D721Med (cell line): ENCODE measurements around the gene HDLBP.

Source experiments
- DNase-seq: peaks from one replicate; pipeline ENCODE4 v3.0.0; 2011; ENCODE audit warnings: low spot score; ENCODE audit not compliant: insufficient read length
- FAIRE-seq: peaks from 2 replicates; lab custom pipeline; 2011; peaks lifted over from hg19 to GRCh38; lab: Jason Lieb, UNC
- TF ChIP-seq, protein P1 (sequence below): IDR thresholded peaks from 2 replicates; pipeline ENCODE4 v1.5.1; 2012; ENCODE audit warnings: mild to moderate bottlenecking, control low read depth; ENCODE audit not compliant: insufficient read depth; ENCODE audit errors: missing control alignments

HDLBP gene

DNA sequence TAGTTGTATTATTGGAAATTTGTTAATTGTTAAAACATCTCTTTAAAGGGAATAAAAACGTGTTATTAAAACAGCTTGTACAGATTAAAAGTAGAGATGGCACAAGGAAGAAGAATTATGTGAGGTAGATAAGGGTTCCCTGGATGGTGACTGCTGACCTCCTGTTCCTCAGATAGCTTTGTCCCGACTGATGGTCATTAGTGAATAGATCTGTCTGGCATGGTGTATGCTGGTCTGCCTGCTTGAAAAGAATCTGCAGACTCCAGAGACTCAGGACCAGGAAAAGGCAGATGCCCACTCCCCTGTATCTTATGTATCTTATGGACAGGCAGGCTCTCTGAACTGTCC is 35.0 kb upstream of the HDLBP start:
- FAIRE-seq (no peak), DNase-seq (no peak)
- TF ChIP-seq, protein P1, sequence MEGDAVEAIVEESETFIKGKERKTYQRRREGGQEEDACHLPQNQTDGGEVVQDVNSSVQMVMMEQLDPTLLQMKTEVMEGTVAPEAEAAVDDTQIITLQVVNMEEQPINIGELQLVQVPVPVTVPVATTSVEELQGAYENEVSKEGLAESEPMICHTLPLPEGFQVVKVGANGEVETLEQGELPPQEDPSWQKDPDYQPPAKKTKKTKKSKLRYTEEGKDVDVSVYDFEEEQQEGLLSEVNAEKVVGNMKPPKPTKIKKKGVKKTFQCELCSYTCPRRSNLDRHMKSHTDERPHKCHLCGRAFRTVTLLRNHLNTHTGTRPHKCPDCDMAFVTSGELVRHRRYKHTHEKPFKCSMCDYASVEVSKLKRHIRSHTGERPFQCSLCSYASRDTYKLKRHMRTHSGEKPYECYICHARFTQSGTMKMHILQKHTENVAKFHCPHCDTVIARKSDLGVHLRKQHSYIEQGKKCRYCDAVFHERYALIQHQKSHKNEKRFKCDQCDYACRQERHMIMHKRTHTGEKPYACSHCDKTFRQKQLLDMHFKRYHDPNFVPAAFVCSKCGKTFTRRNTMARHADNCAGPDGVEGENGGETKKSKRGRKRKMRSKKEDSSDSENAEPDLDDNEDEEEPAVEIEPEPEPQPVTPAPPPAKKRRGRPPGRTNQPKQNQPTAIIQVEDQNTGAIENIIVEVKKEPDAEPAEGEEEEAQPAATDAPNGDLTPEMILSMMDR, result no peak

DNA sequence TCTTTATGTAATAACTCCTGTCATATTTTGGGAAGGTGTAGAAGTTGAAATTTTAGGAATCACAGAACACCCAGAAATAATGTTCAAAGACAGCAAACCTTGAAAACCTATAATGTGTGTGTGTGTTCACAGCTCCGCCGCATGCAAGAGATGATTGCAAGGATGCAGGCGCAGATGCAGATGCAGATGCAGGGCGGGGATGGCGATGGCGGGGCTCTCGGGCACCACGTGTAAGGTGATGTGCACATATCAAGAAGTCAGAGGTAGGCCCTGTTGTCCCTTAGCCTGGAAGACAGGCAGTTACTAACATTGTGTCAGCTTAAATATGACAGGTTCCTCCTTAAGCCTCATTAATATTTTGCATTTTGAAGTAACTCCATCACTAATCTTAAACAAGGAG is 34.5 kb upstream of the HDLBP start:
- FAIRE-seq, result no peak
- TF ChIP-seq, protein P1, result no peak
- DNase-seq, result no peak

DNA sequence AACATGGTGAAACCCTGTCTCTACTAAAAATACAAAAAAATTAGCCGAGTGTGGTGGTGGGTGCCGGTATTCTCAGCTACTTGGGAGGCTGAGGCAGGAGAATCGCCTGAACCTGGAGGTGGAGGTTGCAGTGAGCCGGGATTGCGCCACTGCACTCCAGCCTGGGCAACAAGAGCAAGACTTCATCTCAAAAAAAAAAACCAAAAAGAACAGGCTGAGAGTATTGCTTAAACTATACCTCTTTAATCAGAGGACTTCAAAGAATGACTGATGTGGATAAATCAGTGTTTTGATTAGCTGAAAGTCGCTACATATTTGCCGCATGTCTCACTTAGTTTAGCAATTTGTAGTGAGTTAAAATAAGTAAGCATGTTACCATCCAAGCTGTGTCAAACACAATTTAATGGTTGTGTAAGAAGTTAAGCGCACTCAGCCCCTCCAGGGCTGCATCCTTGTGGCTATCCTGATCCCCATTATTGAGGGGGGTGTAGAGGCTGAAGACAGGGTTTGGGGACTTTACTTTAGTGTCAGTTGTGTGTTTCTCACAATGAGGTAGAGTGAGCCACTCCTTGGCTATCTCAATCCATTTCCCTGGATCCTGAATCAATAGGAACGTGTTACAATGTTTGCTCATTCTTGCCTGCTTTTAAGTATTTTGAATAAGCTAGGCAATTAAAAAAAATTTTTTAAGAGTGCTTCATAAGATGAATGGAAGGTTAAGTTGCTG is 29.6 kb upstream of the HDLBP start:
- FAIRE-seq, result no peak
- TF ChIP-seq, protein P1, result no peak
- no peak for DNase-seq

DNA sequence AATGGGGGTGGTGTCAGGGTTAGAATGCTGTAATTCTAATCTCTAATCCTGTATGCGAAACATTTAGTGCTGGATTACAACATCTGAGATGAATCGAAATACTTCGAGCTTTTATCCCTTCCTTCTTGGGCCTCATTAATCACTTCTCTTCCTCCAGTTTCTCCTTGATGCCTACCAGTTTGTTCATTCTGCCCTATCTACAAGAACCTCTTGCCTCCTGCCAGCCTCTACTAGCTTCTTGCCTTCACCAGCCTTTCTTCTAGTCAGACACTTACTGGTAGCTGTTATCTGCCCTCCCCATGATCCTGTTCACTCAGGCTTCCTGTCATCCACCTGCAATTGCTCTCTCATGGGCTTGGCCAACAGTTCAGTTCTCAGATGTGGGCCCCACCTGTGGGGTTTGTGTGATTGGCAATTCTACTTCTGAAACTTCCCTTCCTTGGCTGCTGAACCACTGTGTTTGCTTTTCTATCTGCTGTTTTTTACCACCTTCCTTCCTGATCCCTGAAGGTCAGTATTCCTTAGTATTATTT is 25.2 kb upstream of the HDLBP start:
- no peak for FAIRE-seq
- TF ChIP-seq, protein P1, result no peak
- DNase-seq, result no peak

DNA sequence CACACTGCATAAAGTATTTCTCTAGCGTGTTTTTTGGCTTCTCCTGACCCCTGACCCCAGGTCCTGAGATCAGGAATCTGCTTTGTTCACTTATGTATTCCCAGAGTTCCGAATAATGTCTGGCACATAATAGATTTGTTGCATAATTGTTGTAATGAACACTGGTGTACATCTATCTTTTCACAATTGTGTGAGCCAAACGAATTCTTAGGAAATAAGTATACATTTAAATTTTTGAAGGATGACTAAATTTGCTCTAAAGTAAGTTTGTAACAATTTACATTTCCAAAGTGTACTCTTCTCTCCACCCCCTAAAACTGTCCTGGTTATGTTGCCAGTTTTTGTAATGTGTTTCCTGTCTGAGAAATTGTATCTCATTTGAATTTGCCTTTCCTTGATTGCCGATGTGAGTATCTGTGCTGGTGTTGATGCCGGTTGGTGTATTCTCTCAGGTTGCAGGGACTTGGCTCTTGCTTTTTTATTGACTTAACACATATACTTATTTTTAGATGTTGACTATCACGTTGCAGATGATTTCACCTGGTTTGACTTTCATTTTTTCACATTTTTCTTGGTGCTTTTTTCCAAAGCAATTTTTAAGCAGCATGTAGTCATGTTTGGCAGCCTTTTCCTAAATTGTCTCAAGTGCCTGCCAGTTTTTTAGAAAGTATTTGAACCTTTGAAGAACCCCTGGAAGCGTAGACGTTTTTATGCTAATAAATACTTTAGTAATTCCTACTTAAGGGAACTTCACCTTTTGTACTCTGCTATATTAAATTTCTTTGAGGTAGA is 24.6 kb upstream of the HDLBP start:
- no peak for DNase-seq
- no peak for FAIRE-seq
- TF ChIP-seq, protein P1, result no peak

DNA sequence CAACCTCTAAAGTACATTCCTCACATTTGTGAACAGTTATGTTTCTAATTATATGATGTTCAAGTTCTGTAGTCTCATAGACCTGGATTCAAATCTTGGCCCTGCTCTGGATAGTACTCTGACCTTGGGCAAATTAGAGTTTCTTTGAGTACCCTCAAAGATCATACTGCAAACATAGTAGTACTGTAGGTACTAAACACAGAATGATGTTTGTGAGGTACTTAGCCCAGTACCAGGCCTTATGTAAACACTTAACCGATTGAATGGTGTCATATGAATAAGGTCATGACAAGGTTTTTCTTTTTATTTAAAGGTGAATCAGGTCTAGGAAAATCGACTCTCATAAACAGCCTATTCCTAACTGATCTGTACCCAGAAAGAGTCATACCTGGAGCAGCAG is 19.3 kb upstream of the HDLBP start:
- no peak for DNase-seq
- TF ChIP-seq, protein P1, result no peak
- FAIRE-seq, result no peak

DNA sequence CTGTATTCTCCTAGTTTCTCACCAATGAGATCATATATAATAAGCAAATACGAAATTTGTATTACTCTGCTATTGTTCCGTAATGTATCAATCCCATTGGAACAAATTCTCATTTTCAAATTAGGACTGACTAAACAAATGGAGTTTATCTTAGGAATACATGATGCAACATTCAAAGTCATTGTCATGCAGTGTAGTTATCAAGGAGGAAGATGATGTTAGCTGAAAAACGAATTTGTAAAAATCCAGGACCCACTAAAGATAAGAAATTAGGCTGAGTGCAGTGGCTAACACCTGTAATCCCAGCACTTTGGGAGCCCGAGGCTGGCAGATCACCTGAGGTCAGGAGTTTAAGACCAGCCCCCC is 15.1 kb upstream of the HDLBP start:
- DNase-seq, result no peak
- TF ChIP-seq, protein P1, result no peak
- no peak for FAIRE-seq
